Ishikawa (cell line): ENCODE measurements around the gene CABLES1.
A peak's percentile ranks its signal among the peaks of the same experiment; 100 is the strongest.

Experiments used
- CEBPB ChIP-seq: IDR thresholded peaks from 2 replicates; pipeline ENCODE4 v1.6.1; 2012
- EGR1 ChIP-seq: IDR thresholded peaks from 2 replicates; pipeline ENCODE4 v1.6.1; 2012
- EP300 ChIP-seq: IDR thresholded peaks from 2 replicates; pipeline ENCODE4 v1.6.1; 2012; ENCODE audit warnings: borderline replicate concordance
- TAF1 ChIP-seq: IDR thresholded peaks from 2 replicates; pipeline ENCODE4 v1.6.1; 2012; ENCODE audit warnings: low read depth, mild to moderate bottlenecking
- TCF12 ChIP-seq: IDR thresholded peaks from 2 replicates; pipeline ENCODE4 v1.6.1; 2012; ENCODE audit warnings: low read depth
- TEAD4 ChIP-seq: IDR thresholded peaks from 2 replicates; pipeline ENCODE4 v1.6.1; 2012
- TF ChIP-seq, protein P1 (sequence below): IDR thresholded peaks from 2 replicates; pipeline ENCODE4 v1.6.1; 2012
- TF ChIP-seq, protein P2 (sequence below): IDR thresholded peaks from 2 replicates; pipeline ENCODE4 v1.6.1; 2012
- TF ChIP-seq, protein P3 (sequence below): IDR thresholded peaks from 2 replicates; pipeline ENCODE4 v1.6.1; 2012; ENCODE audit warnings: low read depth, mild to moderate bottlenecking

DNA sequence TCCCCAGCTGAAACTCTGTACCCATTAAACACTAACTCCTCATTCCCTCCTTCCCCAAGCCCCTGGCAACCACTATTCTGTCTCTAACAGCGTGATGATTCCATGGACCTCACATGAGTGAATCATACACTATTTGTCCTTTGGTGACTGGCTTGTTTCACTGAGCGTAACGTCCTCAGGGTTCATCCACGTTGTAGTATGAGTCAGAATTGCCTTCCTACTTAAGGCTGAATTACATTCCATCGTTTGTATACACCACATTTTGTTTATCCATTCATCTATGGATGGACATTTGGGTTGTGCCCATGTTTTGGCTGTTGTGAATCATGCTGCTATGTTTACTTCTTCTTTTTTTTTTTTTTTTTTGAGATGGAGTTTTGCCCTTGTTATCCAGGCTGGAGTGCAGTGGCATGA lies 19.6 kb upstream of the CABLES1 start:
- peak; percentile 48 for TF ChIP-seq TEAD4
- TF ChIP-seq CEBPB, result no peak
- TF ChIP-seq TAF1, result no peak
- 0 out of 2 replicates have a peak, but pooled peaks have one; percentile 29 for TF ChIP-seq TCF12
- TF ChIP-seq, protein P1, sequence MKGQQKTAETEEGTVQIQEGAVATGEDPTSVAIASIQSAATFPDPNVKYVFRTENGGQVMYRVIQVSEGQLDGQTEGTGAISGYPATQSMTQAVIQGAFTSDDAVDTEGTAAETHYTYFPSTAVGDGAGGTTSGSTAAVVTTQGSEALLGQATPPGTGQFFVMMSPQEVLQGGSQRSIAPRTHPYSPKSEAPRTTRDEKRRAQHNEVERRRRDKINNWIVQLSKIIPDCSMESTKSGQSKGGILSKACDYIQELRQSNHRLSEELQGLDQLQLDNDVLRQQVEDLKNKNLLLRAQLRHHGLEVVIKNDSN, result no peak
- TF ChIP-seq EGR1, result no peak
- TF ChIP-seq, protein P2, sequence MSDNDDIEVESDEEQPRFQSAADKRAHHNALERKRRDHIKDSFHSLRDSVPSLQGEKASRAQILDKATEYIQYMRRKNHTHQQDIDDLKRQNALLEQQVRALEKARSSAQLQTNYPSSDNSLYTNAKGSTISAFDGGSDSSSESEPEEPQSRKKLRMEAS, result no peak
- peak; percentile 72 for TF ChIP-seq EP300
- TF ChIP-seq, protein P3, sequence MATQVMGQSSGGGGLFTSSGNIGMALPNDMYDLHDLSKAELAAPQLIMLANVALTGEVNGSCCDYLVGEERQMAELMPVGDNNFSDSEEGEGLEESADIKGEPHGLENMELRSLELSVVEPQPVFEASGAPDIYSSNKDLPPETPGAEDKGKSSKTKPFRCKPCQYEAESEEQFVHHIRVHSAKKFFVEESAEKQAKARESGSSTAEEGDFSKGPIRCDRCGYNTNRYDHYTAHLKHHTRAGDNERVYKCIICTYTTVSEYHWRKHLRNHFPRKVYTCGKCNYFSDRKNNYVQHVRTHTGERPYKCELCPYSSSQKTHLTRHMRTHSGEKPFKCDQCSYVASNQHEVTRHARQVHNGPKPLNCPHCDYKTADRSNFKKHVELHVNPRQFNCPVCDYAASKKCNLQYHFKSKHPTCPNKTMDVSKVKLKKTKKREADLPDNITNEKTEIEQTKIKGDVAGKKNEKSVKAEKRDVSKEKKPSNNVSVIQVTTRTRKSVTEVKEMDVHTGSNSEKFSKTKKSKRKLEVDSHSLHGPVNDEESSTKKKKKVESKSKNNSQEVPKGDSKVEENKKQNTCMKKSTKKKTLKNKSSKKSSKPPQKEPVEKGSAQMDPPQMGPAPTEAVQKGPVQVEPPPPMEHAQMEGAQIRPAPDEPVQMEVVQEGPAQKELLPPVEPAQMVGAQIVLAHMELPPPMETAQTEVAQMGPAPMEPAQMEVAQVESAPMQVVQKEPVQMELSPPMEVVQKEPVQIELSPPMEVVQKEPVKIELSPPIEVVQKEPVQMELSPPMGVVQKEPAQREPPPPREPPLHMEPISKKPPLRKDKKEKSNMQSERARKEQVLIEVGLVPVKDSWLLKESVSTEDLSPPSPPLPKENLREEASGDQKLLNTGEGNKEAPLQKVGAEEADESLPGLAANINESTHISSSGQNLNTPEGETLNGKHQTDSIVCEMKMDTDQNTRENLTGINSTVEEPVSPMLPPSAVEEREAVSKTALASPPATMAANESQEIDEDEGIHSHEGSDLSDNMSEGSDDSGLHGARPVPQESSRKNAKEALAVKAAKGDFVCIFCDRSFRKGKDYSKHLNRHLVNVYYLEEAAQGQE, result no peak
